ENCODE data around the gene COX19.

The COX19 gene

DNA sequence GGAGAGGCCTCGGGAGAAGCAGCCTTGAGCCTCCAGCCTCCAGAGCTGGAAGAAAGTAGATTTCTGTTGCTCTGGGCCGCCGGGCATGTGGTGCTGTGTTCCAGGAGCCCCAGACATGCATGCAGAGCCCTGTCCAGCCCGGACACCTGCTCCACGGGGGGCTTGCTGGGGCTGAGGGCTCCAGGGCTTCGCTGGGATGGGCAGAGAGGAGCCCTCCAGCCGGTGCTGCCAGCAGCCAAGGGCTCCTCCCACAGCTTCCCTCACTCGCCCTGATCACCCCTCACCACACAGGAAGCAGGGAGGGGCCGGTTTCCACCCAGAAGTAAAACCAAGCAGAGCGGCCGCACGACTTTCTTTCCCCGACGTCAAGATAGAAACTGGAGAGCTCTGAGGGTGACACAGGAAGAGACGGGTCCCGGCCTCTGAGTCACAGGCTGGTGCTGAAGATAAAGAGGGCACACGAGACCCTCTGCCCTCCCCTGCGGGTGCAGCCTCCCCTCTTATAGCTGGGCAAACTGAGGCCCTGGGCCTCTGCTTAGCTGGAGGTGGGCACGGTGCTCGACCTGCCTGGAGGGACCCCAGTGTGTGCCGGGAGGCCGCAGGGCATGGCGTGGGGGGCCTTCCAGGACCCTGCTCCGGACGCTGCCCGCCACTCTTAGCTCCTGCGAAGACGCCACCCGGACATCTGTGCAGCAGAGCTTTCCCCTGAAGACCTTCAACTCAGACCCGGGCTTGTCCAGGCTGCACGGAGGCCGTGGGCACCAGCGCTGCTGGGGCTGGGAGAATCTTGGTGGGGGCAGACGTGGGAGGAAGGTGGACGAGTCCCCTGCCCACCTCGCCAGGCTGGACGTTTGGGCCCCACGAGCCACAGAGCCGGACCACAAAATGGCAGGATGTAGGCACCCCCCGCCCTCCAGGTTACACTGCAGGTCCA lies 52.0 kb downstream of the COX19 start:
- peak; percentile 74 to 79 for DNase-seq

GRCh38 chr7:922334-923107 lies 52.8 kb downstream of the COX19 start:
- DNase-seq: peak in 1 of 2 donors; percentile 20

GRCh38 chr7:921581-922333 lies 53.6 kb downstream of the COX19 start:
- no peak for DNase-seq

- no peak for DNase-seq
Measured at GRCh38 chr7:921071-921461, 54.3 kb downstream of the COX19 start.

DNA sequence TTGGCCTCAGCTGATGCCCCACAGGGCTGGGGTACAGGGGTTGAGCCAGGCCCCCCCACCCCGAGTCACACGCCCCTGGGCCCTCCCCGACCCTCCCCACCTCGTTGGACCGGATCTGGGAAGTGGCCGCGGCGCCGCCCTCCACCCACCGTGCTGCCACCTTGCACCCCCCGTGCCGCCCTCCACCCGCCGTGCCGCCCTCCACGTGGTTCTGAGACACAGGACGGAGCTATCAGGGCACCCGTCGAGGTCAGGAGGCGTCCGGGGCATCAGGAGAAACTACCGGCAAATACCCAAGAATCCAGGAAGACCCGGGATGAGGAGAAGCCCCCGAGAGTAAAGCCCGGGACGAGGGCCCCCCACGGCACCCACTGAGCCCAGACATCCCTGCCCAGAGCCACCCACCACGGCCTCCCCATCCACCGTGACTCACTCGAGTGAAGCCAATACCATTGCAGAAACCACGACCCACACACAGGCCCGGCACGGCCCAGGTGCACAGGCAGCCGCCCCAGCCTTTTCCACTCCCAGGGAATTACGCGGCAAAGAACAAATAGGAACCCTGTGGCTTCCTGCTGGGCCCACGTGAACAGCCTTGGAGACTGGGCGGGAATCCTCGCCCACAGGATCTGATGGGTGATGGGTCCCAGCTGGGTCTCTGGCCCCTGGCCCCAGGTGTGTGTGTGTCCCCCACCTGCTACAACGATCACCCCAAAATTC lies 54.8 kb downstream of the COX19 start:
- no peak for DNase-seq

- DNase-seq: no peak
Measured at GRCh38 chr7:919924-920341, 55.4 kb downstream of the COX19 start.

- DNase-seq: no peak
Measured at GRCh38 chr7:919114-919442, 56.3 kb downstream of the COX19 start.

- no peak for DNase-seq
Measured at GRCh38 chr7:918441-919113, 56.8 kb downstream of the COX19 start.

- DNase-seq: no peak
Measured at GRCh38 chr7:918118-918425, 57.3 kb downstream of the COX19 start.

DNA sequence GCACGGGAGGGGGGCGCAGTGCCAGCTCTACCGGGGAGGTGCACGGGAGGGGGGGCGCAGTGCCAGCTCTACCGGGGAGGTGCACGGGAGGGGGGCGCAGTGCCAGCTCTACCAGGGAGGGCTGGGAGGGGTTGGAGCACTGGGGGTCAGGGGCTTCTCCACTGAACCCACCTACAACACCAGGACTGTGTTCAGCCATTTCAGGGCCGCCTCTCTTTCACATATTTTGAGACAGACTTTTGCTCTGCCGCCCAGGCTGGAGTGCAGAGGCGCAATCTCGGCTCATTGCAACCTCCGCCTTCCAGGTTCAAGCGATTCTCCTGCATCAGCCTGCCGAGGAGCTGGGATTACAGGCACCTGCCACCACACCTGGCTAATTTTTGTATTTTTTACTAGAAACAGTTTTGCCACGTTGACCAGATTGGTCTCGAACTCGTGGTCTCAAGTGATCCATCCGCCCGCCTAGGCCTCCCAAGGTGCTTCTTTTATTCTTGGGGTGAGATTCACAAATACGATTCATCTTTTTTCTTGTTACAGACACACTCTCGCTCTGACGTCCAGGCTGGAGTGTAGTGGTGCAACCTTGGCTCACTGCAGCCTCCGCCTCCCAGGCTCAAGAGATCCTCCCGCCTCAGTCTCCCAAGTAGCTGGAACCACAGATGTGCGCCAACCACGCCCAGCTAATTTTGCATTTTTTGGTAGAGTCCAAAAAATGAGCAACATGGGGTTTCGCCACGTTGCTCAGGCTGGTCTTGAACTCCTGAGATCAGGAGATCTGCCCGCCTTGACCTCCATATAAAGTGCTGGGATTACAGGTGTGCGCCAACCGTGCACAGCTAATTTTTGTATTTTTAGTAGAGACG lies 57.9 kb downstream of the COX19 start:
- no peak for DNase-seq

GRCh38 chr7:916291-916941 lies 58.9 kb downstream of the COX19 start:
- DNase-seq: no peak
